Vagina (tissue), 2 donors: Measurements from ENCODE around the gene ITGA11.

Source experiments
- POLR2A ChIP-seq, 2 donors: fragments of 450-650 bp; IDR thresholded peaks; one replicate each; pipeline ENCODE4 v1.6.1; 2017; ENCODE audit warnings: antibody characterized with exemption in 2 of 2, mild to moderate bottlenecking in 2 of 2, moderate library complexity in 2 of 2
- TF ChIP-seq, protein P1 (sequence below), 3 experiments: fragments of 450-650 bp in 2 of 3; fragments of 200-600 bp in 1 of 3; sonication (generic) in 1 of 3; IDR thresholded peaks; one replicate each; pipeline ENCODE4 v1.5.1; 2017 to 2019; ENCODE audit warnings: antibody characterized with exemption in 3 of 3, mild to moderate bottlenecking in 2 of 3, moderate library complexity in 2 of 3

DNA sequence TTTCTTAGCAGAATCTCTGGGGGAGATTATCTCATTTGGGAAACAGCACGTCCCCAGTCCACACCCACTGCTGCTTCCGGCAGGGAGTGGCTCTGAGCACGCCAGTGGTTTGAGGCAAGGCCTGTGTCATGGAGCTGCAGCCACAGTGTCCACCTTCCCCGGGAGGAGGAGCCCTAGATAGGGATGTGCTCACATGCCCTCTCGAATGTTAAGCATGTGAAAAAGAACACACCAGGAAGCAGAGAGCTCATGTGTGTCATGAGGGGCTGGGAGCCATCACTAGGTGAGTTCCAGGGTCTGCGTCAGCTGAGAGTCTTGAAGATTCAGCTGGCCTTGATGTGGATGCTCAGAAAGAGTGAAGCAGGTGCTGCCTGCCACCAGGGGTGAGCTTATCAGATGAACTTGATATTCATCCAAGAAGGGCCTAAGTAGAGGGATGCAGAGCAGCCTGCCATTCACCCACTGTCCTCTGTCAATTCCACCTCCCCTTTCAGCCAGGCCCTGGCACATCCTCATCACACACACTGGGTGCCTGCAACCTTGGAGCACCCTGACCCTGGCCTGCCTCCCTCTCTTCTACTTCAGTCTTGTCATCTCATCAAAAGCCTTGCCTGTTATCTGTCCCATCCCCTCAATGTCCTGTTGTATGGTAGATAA, 16.3 kb downstream of the ITGA11 start:
- no peak for TF ChIP-seq POLR2A (IDR thresholded peaks at IDR 0.05)
- TF ChIP-seq, protein P1, sequence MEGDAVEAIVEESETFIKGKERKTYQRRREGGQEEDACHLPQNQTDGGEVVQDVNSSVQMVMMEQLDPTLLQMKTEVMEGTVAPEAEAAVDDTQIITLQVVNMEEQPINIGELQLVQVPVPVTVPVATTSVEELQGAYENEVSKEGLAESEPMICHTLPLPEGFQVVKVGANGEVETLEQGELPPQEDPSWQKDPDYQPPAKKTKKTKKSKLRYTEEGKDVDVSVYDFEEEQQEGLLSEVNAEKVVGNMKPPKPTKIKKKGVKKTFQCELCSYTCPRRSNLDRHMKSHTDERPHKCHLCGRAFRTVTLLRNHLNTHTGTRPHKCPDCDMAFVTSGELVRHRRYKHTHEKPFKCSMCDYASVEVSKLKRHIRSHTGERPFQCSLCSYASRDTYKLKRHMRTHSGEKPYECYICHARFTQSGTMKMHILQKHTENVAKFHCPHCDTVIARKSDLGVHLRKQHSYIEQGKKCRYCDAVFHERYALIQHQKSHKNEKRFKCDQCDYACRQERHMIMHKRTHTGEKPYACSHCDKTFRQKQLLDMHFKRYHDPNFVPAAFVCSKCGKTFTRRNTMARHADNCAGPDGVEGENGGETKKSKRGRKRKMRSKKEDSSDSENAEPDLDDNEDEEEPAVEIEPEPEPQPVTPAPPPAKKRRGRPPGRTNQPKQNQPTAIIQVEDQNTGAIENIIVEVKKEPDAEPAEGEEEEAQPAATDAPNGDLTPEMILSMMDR (IDR thresholded peaks at IDR 0.05): no peak
